OCI-LY1 (cell line): ENCODE measurements around the gene ZNF14.
"Not testable (repeated sequence)": the region's sequence is repeated elsewhere in the genome, so short reads cannot be mapped to it uniquely, and the experiment has no call there.

Experiments used
- H2AFZ ChIP-seq: fragments of 200-600 bp; sonication (generic), shearing (Covaris generic); 2 replicates; pipeline ENCODE4 v1.6.0; 2014; ENCODE audit warnings: antibody characterized with exemption, mild to moderate bottlenecking, low read length
- H3F3A ChIP-seq: fragments of 200-600 bp; sonication (generic), shearing (Covaris generic); 2 replicates; pipeline ENCODE4 v1.6.0; 2014; ENCODE audit warnings: mild to moderate bottlenecking, antibody characterized with exemption, low read length, moderate library complexity; ENCODE audit not compliant: insufficient read depth
- H3K27ac ChIP-seq: fragments of 200-600 bp; sonication (generic); 2 replicates; pipeline ENCODE4 v1.5.1; 2014; ENCODE audit warnings: low read length, mixed run types, mild to moderate bottlenecking, low read depth; ENCODE audit not compliant: poor library complexity, severe bottlenecking
- H3K27me3 ChIP-seq: fragments of 200-600 bp; sonication (generic); 2 replicates; pipeline ENCODE4 v1.6.0; 2014; ENCODE audit warnings: antibody characterized with exemption, mild to moderate bottlenecking, low read length, moderate library complexity; ENCODE audit not compliant: insufficient read depth
- H3K36me3 ChIP-seq: fragments of 200-600 bp; sonication (generic); 2 replicates; pipeline ENCODE4 v1.6.1; 2014; ENCODE audit warnings: mild to moderate bottlenecking, antibody characterized with exemption, low read length, moderate library complexity, mixed read lengths; ENCODE audit not compliant: insufficient read depth
- H3K4me1 ChIP-seq: fragments of 200-600 bp; sonication (generic); 2 replicates; pipeline ENCODE4 v1.5.1; 2014; ENCODE audit warnings: mild to moderate bottlenecking, low read length, moderate library complexity; ENCODE audit not compliant: insufficient read depth, severe bottlenecking
- H3K4me2 ChIP-seq: fragments of 200-600 bp; sonication (generic), shearing (Covaris generic); 2 replicates; pipeline ENCODE4 v1.6.1; 2014; ENCODE audit warnings: low read length
- H3K4me3 ChIP-seq: fragments of 200-600 bp; sonication (generic); 2 replicates; pipeline ENCODE4 v1.5.1; 2014; ENCODE audit warnings: low read length, low read depth, mild to moderate bottlenecking, mixed read lengths; ENCODE audit not compliant: poor library complexity, severe bottlenecking
- H3K79me2 ChIP-seq: fragments of 200-600 bp; shearing (Covaris generic); 2 replicates; pipeline ENCODE4 v1.6.1; 2016; ENCODE audit warnings: mixed run types, low read length, mixed read lengths; ENCODE audit not compliant: insufficient read depth
- H3K9ac ChIP-seq: fragments of 200-600 bp; sonication (generic), shearing (Covaris generic); 2 replicates; pipeline ENCODE4 v1.6.1; 2014; ENCODE audit warnings: mild to moderate bottlenecking, low read length, mixed read lengths
- H3K9me2 ChIP-seq: fragments of 200-600 bp; sonication (generic), shearing (Covaris generic); 2 replicates; pipeline ENCODE4 v1.6.1; 2014; ENCODE audit warnings: low read depth, mild to moderate bottlenecking, low read length, mixed read lengths
- H3K9me3 ChIP-seq: fragments of 200-600 bp; shearing (Covaris generic); 2 replicates; pipeline ENCODE4 v1.6.1; 2014; ENCODE audit warnings: low read length, mixed read lengths
- H4K20me1 ChIP-seq: fragments of 200-600 bp; sonication (generic), shearing (Covaris generic); 2 replicates; pipeline ENCODE4 v1.6.0; 2016; ENCODE audit warnings: mild to moderate bottlenecking, low read length; ENCODE audit not compliant: insufficient read depth
- EZH2 ChIP-seq: fragments of 200-600 bp; sonication (generic), shearing (Covaris generic); IDR thresholded peaks from 2 replicates; pipeline ENCODE4 v1.8.0; 2017; ENCODE audit warnings: borderline replicate concordance, mixed run types, mild to moderate bottlenecking, antibody characterized with exemption, low read length, moderate library complexity, mixed read lengths
- TF ChIP-seq, protein P1 (sequence below): fragments of 200-600 bp; sonication (generic), shearing (Covaris generic); IDR thresholded peaks from 2 replicates; pipeline ENCODE4 v1.5.1; 2017; ENCODE audit warnings: mild to moderate bottlenecking, antibody characterized with exemption, low read length, moderate library complexity, mixed read lengths

Gene ZNF14

DNA sequence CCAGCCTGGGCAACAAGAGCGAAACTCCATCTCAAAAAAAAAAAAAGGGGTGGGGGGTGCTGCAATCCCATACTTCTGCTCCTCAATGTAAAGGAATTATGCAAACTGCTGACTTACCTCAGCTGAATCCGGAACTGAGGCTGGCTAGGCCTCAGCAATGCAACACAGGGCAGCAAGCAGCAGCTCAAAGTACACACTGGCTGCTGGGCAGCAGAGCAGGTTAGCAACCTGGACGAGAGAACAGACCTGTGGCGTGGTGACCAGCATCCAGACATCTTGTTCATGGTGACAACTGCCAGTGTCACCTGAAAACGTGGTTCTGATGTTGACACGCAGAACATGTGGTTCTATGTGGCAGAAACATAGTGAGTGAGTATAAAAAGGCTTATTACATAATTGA, 28.1 kb downstream of the ZNF14 start:
- H2AFZ ChIP-seq: no peak overlapping the region
- TF ChIP-seq EZH2: no peak
- H3F3A ChIP-seq: no peaks in the 10 kb centered on the region

DNA sequence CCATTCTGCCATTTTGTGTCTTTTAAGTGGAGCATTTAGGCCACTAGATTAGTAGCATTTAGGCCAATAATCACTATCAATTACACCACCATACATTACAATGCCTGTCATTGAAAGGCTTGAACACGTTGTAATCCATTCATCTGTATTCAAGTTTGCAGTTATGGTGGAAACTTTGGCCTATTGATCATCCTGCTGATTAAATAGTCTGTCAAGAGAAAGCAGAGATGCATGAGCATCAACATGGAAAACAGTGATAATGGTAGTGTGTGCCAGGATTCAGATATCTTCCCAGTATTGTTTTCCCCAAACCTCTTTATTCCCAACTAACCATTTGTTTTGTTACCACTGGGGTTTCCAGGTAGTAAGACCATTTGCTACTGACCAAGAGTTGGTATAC, 32.4 kb downstream of the ZNF14 start:
- not testable (repeated sequence) for H3K9me3 ChIP-seq, H3K79me2 ChIP-seq, H2AFZ ChIP-seq, H3K4me1 ChIP-seq, H3K9me2 ChIP-seq, H3K36me3 ChIP-seq, H3K27ac ChIP-seq, H3F3A ChIP-seq, H3K27me3 ChIP-seq, H3K4me2 ChIP-seq, H4K20me1 ChIP-seq, H3K9ac ChIP-seq, H3K4me3 ChIP-seq

More for the DNA sequence above, 28.1 kb downstream of the ZNF14 start:
- Histone ChIP-seq H3K36me3 (peaks cover 11% of the 10 kb centered on the region), H3K9me3 (peaks cover 21% of the 10 kb centered on the region), H3K4me1 (no peaks in the 10 kb centered on the region), H3K27ac (no peak overlapping the region), H4K20me1 (no peaks in the 10 kb centered on the region), H3K4me3 (no peak overlapping the region), H3K9me2 (no peaks in the 10 kb centered on the region), H3K9ac (no peak overlapping the region), H3K79me2 (no peaks in the 10 kb centered on the region), H3K4me2 (no peak overlapping the region), H3K27me3 (no peaks in the 10 kb centered on the region)

DNA sequence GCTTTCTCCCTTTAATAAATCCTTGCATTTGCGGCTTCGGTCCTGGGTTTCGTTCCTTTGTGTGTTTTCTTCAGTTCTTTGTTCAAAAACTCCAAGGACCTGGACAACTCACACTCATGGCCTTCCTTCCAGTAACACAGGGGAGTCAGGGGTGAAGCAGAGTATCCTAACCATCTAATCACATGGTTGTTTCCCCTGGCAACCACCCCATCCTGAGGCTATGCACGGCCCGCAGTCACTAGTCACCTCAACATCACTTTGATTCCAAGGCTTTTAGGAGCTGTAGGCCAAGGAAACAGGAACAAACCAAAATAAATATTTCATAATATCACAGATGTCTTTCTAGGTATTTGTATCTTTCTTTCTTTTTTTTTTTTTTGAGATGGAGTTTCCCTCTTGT, 35.3 kb downstream of the ZNF14 start:
- Histone ChIP-seq H3K9me2 (no peaks in the 10 kb centered on the region), H3K27ac (no peak overlapping the region), H3K36me3 (no peaks in the 10 kb centered on the region), H3K9me3 (0 out of 2 replicates have a peak, but pooled peaks cover 2% of the 10 kb centered on the region), H3K27me3 (no peaks in the 10 kb centered on the region), H3F3A (no peaks in the 10 kb centered on the region), H3K4me3 (no peak overlapping the region), H3K4me2 (no peak overlapping the region), H3K4me1 (no peaks in the 10 kb centered on the region), H3K79me2 (no peaks in the 10 kb centered on the region), H2AFZ (no peak overlapping the region), H4K20me1 (no peaks in the 10 kb centered on the region), H3K9ac (no peak overlapping the region)
- TF ChIP-seq EZH2: no peak
- TF ChIP-seq, protein P1, sequence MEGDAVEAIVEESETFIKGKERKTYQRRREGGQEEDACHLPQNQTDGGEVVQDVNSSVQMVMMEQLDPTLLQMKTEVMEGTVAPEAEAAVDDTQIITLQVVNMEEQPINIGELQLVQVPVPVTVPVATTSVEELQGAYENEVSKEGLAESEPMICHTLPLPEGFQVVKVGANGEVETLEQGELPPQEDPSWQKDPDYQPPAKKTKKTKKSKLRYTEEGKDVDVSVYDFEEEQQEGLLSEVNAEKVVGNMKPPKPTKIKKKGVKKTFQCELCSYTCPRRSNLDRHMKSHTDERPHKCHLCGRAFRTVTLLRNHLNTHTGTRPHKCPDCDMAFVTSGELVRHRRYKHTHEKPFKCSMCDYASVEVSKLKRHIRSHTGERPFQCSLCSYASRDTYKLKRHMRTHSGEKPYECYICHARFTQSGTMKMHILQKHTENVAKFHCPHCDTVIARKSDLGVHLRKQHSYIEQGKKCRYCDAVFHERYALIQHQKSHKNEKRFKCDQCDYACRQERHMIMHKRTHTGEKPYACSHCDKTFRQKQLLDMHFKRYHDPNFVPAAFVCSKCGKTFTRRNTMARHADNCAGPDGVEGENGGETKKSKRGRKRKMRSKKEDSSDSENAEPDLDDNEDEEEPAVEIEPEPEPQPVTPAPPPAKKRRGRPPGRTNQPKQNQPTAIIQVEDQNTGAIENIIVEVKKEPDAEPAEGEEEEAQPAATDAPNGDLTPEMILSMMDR: no peak

DNA sequence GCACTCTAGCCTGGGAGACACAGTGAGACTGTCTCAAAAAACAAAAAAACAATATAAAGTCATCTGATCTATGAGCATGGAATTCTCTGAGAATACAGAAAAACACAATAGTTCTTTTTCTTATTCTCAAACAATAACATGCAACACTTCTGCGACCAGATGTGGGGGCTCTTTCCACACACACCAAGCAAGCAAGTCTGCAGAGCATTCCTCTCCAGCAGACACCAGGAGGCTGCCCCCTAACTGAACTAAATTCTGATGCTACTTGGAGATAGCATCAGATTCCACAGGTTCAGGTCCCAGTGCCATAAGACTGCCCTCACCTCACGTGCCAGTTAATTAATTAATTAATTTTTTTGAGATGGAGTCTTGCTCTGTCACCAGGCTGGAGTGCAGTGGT, 36.5 kb downstream of the ZNF14 start:
- Histone ChIP-seq H3K27me3 (no peaks in the 10 kb centered on the region), H3K9me3 (0 out of 2 replicates have a peak, but pooled peaks cover 2% of the 10 kb centered on the region), H3K9ac (no peak overlapping the region), H3K4me2 (no peak overlapping the region), H3F3A (no peaks in the 10 kb centered on the region), H3K9me2 (no peaks in the 10 kb centered on the region), H3K4me1 (no peaks in the 10 kb centered on the region), H3K79me2 (no peaks in the 10 kb centered on the region), H3K4me3 (no peak overlapping the region), H4K20me1 (no peaks in the 10 kb centered on the region), H3K36me3 (no peaks in the 10 kb centered on the region), H2AFZ (no peak overlapping the region), H3K27ac (no peak overlapping the region)
- no peak for TF ChIP-seq EZH2
- TF ChIP-seq, protein P1: no peak
